ENCODE measurements around the gene CALN1. TPM values are rescaled to one million over a fixed set of nuclear protein-coding genes. Genes with fewer than 3 reads are reported as not detected.

Gene CALN1
- total and polyA plus RNA-seq, 12 donors = not detected

GRCh38 chr7:71996141-71996540 is 416.0 kb downstream of the CALN1 start:
- no peak for TF ChIP-seq CTCF (IDR thresholded peaks at IDR 0.05)
- intact Hi-C loops (cut with DNase I) = loop anchor here in 1 of 10 donors (10.0 kb wide), 1 partner anchor 489 kb away; no protein-coding TSS in a partner anchor
- no peak for ATAC-seq

GRCh38 chr7:71995111-71995510 is 417.0 kb downstream of the CALN1 start:
- DNase-seq (no peak), ATAC-seq (no peak)
- Histone ChIP-seq H3K4me3 (no peak overlapping the region), H3K4me1 (no peaks in the 10 kb centered on the region), H3K27me3 (no peaks in the 10 kb centered on the region), H3K9me3 (no peaks in the 10 kb centered on the region), H3K27ac (no peak overlapping the region), H3K36me3 (no peaks in the 10 kb centered on the region)
- 92 to 94% methylated on average over 7 of the region's 7 CpGs for WGBS, 2 donors
- intact Hi-C loops (cut with DNase I) = loop anchor here in 1 of 10 donors (10.0 kb wide), 1 partner anchor 490 kb away; no protein-coding TSS in a partner anchor
- no peak for TF ChIP-seq CTCF (IDR thresholded peaks at IDR 0.05)

More at GRCh38 chr7:71996141-71996540, 416.0 kb downstream of the CALN1 start:
- H3K4me3 ChIP-seq = no peak overlapping the region
- H3K27ac ChIP-seq = no peak overlapping the region
- 76 to 80% methylated on average over 2 of the region's 2 CpGs for WGBS, 2 donors
- no peak for DNase-seq
- H3K27me3 ChIP-seq = no peaks in the 10 kb centered on the region
- no peaks in the 10 kb centered on the region for H3K9me3 ChIP-seq
- no peaks in the 10 kb centered on the region for H3K4me1 ChIP-seq
- H3K36me3 ChIP-seq = no peaks in the 10 kb centered on the region

GRCh38 chr7:71991586-71991985 is 420.6 kb downstream of the CALN1 start:
- no peak overlapping the region for H3K27ac ChIP-seq
- H3K4me1 ChIP-seq = no peaks in the 10 kb centered on the region
- no peak for ATAC-seq
- H3K4me3 ChIP-seq = no peak overlapping the region
- no peak for TF ChIP-seq CTCF (IDR thresholded peaks at IDR 0.05)
- DNase-seq = no peak
- H3K27me3 ChIP-seq = no peaks in the 10 kb centered on the region
- intact Hi-C loops (cut with DNase I) = loop anchor here in 1 of 10 donors (10.0 kb wide), 1 partner anchor 493 kb away; no protein-coding TSS in a partner anchor
- no peaks in the 10 kb centered on the region for H3K9me3 ChIP-seq
- H3K36me3 ChIP-seq = no peaks in the 10 kb centered on the region

- DNase-seq = no peak
- no peaks in the 10 kb centered on the region for H3K9me3 ChIP-seq
- no peak for TF ChIP-seq CTCF (IDR thresholded peaks at IDR 0.05)
- intact Hi-C loops (cut with DNase I) = loop anchor here in 1 of 10 donors (10.0 kb wide), 1 partner anchor 495 kb away; no protein-coding TSS in a partner anchor
- H3K27ac ChIP-seq = no peak overlapping the region
- H3K27me3 ChIP-seq = no peaks in the 10 kb centered on the region
- WGBS, 2 donors = 74 to 89% methylated on average over 7 of the region's 7 CpGs
- no peaks in the 10 kb centered on the region for H3K36me3 ChIP-seq
- no peak for ATAC-seq
- H3K4me1 ChIP-seq = no peaks in the 10 kb centered on the region
- no peak overlapping the region for H3K4me3 ChIP-seq
Observed at GRCh38 chr7:71990138-71990462, 422.0 kb downstream of the CALN1 start.

Data from heart right ventricle (tissue), 16 donors.